Prostate gland (tissue), 2 donors: ENCODE measurements around the gene EIF4EBP2. TPM values are rescaled to one million over a fixed set of nuclear protein-coding genes. Genes with fewer than 3 reads are reported as not detected.

ENCODE experiments used
- DNase-seq: peaks from one replicate; pipeline ENCODE4 v3.0.0-alpha.2; 2019; ENCODE audit warnings: low spot score
- H3K27ac ChIP-seq, 2 donors: fragments of 200-600 bp; sonication (generic); 2 replicates each; pipeline ENCODE4 v1.5.1; 2017 to 2019
- H3K27me3 ChIP-seq: fragments of 200-600 bp; sonication (generic); replicated peaks from 2 replicates; pipeline ENCODE4 v1.5.1; 2019; ENCODE audit not compliant: insufficient read depth
- H3K36me3 ChIP-seq, 2 donors: fragments of 200-600 bp; sonication (generic); 1 replicate in 1 of 2; 2 replicates in 1 of 2; pipeline versions ENCODE4 v1.5.1 to v1.8.1; 2017 to 2019
- H3K4me1 ChIP-seq: fragments of 200-600 bp; sonication (generic); replicated peaks from 2 replicates; pipeline ENCODE4 v1.5.1; 2019
- H3K4me3 ChIP-seq, 2 donors: fragments of 200-600 bp; sonication (generic); 2 replicates each; pipeline ENCODE4 v1.5.1; 2017 to 2019
- H3K9me3 ChIP-seq: fragments of 200-600 bp; sonication (generic); 2 replicates; pipeline ENCODE4 v1.5.1; 2017
- POLR2A ChIP-seq: fragments of 450-650 bp; IDR thresholded peaks from one replicate; pipeline ENCODE4 v1.6.1; 2016; ENCODE audit warnings: antibody characterized with exemption, mild to moderate bottlenecking
- POLR2AphosphoS5 ChIP-seq: sonication (generic); formaldehyde crosslinking; IDR thresholded peaks from one replicate; pipeline ENCODE4 v1.6.1; 2017; ENCODE audit warnings: antibody characterized with exemption
- WGBS: methylation state at CpG from one replicate; pipeline ENCODE4 v1.1.5; 2018; 5-methylcytosine and 5-hydroxymethylcytosine counted together
- intact Hi-C: fragments of 100-400 bp; cut with DNase I; formaldehyde crosslinking; loops from one replicate; pipeline ENCODE4 v1.14.2; 2022
- total RNA-seq, 2 donors: library from RNA; depleted of rRNA; stranded (reverse); fragments of >200 nt; gene quantifications; one replicate each; pipeline ENCODE4 v1.1.0, GENCODE V29; 2016
- TF ChIP-seq, protein P1 (sequence below), 4 experiments: fragments of 200-600 bp in 2 of 4; fragments of 450-650 bp in 2 of 4; sonication (generic) in 2 of 4; IDR thresholded peaks; 1 replicate in 3 of 4; 2 replicates in 1 of 4; pipeline ENCODE4 v1.5.1; 2016 to 2019; ENCODE audit warnings: antibody characterized with exemption in 4 of 4, mild to moderate bottlenecking in 2 of 4, moderate library complexity in 2 of 4

EIF4EBP2 gene
- total RNA-seq, 2 donors from 2014 or later, result 40.1 to 63.3 TPM

- no peak overlapping the region for H3K4me3 ChIP-seq
- H3K27me3 ChIP-seq, result no peaks in the 10 kb centered on the region
- no peaks in the 10 kb centered on the region for H3K36me3 ChIP-seq
- DNase-seq, result no peak
- H3K9me3 ChIP-seq, result no peaks in the 10 kb centered on the region
- TF ChIP-seq POLR2A (no peak), POLR2AphosphoS5 (no peak)
- TF ChIP-seq, protein P1, sequence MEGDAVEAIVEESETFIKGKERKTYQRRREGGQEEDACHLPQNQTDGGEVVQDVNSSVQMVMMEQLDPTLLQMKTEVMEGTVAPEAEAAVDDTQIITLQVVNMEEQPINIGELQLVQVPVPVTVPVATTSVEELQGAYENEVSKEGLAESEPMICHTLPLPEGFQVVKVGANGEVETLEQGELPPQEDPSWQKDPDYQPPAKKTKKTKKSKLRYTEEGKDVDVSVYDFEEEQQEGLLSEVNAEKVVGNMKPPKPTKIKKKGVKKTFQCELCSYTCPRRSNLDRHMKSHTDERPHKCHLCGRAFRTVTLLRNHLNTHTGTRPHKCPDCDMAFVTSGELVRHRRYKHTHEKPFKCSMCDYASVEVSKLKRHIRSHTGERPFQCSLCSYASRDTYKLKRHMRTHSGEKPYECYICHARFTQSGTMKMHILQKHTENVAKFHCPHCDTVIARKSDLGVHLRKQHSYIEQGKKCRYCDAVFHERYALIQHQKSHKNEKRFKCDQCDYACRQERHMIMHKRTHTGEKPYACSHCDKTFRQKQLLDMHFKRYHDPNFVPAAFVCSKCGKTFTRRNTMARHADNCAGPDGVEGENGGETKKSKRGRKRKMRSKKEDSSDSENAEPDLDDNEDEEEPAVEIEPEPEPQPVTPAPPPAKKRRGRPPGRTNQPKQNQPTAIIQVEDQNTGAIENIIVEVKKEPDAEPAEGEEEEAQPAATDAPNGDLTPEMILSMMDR (IDR thresholded peaks at IDR 0.05), result no peak
- intact Hi-C loops, result no loop called here
- 96% methylated on average over 4 of the region's 4 CpGs for WGBS
- H3K4me1 ChIP-seq, result no peaks in the 10 kb centered on the region
- H3K27ac ChIP-seq, result no peak overlapping the region
Observed at GRCh38 chr10:70465278-70465677, 61.3 kb downstream of the EIF4EBP2 start.

DNA sequence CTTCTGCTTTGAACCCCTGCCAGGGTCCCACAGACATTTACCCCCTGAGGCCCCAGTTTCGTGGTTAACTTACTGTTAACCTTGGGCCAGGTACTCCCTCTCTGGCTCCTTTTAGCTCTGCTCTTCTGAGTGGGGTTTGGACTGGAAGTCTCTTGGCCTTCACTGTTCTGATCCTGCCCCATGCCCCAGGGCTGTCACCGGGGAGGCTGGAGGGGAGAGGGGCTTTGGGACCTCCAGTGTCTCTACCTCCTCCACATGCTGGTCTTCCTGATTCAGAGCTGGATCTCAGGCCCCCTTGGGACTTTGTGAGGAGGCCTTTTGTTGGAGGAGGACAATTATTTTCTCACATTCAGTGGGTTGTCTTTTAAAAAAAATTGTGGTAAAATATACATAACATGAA lies 61.9 kb downstream of the EIF4EBP2 start:
- no peak for TF ChIP-seq POLR2AphosphoS5
- TF ChIP-seq POLR2A, result no peak
- TF ChIP-seq, protein P1 (IDR thresholded peaks at IDR 0.05), result no peak
- no peak overlapping the region for H3K27ac ChIP-seq
- 100% methylated on average over 2 of the region's 2 CpGs for WGBS

GRCh38 chr10:70466951-70467350 lies 63.0 kb downstream of the EIF4EBP2 start:
- no peak overlapping the region for H3K27ac ChIP-seq
- intact Hi-C loops, result no loop called here
- H3K27me3 ChIP-seq, result no peaks in the 10 kb centered on the region
- no peaks in the 10 kb centered on the region for H3K36me3 ChIP-seq
- TF ChIP-seq, protein P1 (IDR thresholded peaks at IDR 0.05), result no peak
- TF ChIP-seq POLR2AphosphoS5, result no peak
- WGBS, result 98% methylated on average over 3 of the region's 3 CpGs
- no peaks in the 10 kb centered on the region for H3K4me1 ChIP-seq
- DNase-seq, result no peak
- H3K4me3 ChIP-seq, result no peak overlapping the region
- no peaks in the 10 kb centered on the region for H3K9me3 ChIP-seq

More for the DNA sequence above, 61.9 kb downstream of the EIF4EBP2 start:
- no peak for DNase-seq
- no peaks in the 10 kb centered on the region for H3K9me3 ChIP-seq
- no peak overlapping the region for H3K4me3 ChIP-seq
- H3K27me3 ChIP-seq, result no peaks in the 10 kb centered on the region
- H3K4me1 ChIP-seq, result no peaks in the 10 kb centered on the region
- H3K36me3 ChIP-seq, result no peaks in the 10 kb centered on the region
- intact Hi-C loops, result no loop called here

DNA sequence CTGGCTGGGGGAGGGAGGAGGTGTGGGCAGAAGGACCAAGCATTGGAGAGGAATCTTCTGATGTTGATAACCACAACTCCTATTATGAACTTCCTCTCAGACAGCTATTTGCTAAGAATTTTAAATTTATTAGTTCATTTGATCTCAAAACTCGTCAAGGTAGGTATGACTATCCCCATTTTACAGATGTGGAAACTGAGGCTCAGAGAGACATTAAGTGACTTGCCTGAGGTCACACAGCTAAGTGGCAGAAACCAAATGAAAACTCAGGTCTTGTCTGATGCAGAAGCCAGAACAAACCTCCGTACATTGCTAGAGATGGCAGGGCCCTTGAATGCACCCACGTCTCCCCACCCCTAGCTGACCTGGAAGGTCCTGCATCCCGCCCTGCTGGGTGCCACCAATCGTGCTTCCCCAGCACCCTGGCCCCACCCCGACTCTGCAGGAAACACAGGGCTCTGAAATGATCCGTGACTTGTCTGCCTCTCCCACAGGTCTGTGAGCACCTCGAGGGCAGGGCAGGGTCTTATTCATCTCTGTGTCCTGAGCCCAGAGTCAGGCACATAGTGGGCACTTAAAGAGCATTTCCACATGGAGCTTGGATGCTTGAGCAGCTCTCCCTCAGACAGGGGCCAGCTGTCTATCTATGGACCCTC lies 69.0 kb downstream of the EIF4EBP2 start:
- TF ChIP-seq, protein P1 (IDR thresholded peaks at IDR 0.05), result no peak
- TF ChIP-seq POLR2AphosphoS5 (no peak), POLR2A (no peak)
- H3K4me3 ChIP-seq, result no peak overlapping the region
- H3K4me1 ChIP-seq, result no peaks in the 10 kb centered on the region
- DNase-seq, result no peak
- H3K9me3 ChIP-seq, result no peaks in the 10 kb centered on the region
- H3K36me3 ChIP-seq, result no peaks in the 10 kb centered on the region
- intact Hi-C loops, result no loop called here
- H3K27me3 ChIP-seq, result no peaks in the 10 kb centered on the region
- WGBS, result 73% methylated on average over 8 of the region's 8 CpGs
- no peak overlapping the region for H3K27ac ChIP-seq

- WGBS, result 83% methylated on average over 2 of the region's 2 CpGs
- no peaks in the 10 kb centered on the region for H3K4me1 ChIP-seq
- H3K27ac ChIP-seq, result no peak overlapping the region
- intact Hi-C loops, result no loop called here
- no peaks in the 10 kb centered on the region for H3K36me3 ChIP-seq
- H3K9me3 ChIP-seq, result no peaks in the 10 kb centered on the region
- no peaks in the 10 kb centered on the region for H3K27me3 ChIP-seq
- no peak for DNase-seq
- TF ChIP-seq, protein P1 (IDR thresholded peaks at IDR 0.05), result no peak
- TF ChIP-seq POLR2AphosphoS5 (no peak), POLR2A (no peak)
- H3K4me3 ChIP-seq, result no peak overlapping the region
Observed at GRCh38 chr10:70474780-70475179, 70.8 kb downstream of the EIF4EBP2 start.
